CD14-positive monocyte (primary cell): ENCODE results near the gene KCNB1. TPM values are rescaled to one million over a fixed set of nuclear protein-coding genes. Genes with fewer than 3 reads are reported as not detected.

ENCODE experiments used
- DNase-seq, 3 donors: peaks; one replicate each; pipeline ENCODE4 v3.0.0-alpha.2; 2011 to 2022
- H2AFZ ChIP-seq: 2 replicates; pipeline ENCODE4 v1.6.0; 2012; ENCODE audit warnings: mild to moderate bottlenecking, low read depth, low read length, inconsistent platforms; ENCODE audit not compliant: insufficient read depth, poor library complexity, severe bottlenecking
- H3K27ac ChIP-seq, 2 donors: 1 replicate in 1 of 2; 2 replicates in 1 of 2; pipeline ENCODE4 v1.5.1; 2012 to 2013; ENCODE audit warnings: low read length in 2 of 2, control low read depth in 1 of 2, inconsistent platforms in 1 of 2, low read depth in 1 of 2, mild to moderate bottlenecking in 1 of 2
- H3K27me3 ChIP-seq, 2 donors: one replicate each; pipeline versions ENCODE4 v1.6.0 to v1.6.1; 2011 to 2013; ENCODE audit warnings: low read length in 2 of 2; ENCODE audit not compliant: control insufficient read depth in 2 of 2, insufficient read depth in 2 of 2
- H3K36me3 ChIP-seq, 2 donors: replicated peaks in 1 of 2; 1 replicate in 1 of 2; 2 replicates in 1 of 2; pipeline versions ENCODE4 v1.5.1 to v1.6.1; 2012 to 2013; ENCODE audit warnings: low read length in 2 of 2, control low read depth in 1 of 2, inconsistent platforms in 1 of 2, mild to moderate bottlenecking in 1 of 2; ENCODE audit not compliant: insufficient read depth in 2 of 2, control insufficient read depth in 1 of 2
- H3K4me1 ChIP-seq, 2 donors: 1 replicate in 1 of 2; 2 replicates in 1 of 2; pipeline versions ENCODE4 v1.5.1 to v1.6.1; 2012 to 2013; ENCODE audit warnings: low read length in 2 of 2, control low read depth in 1 of 2, inconsistent platforms in 1 of 2, mild to moderate bottlenecking in 1 of 2, moderate library complexity in 1 of 2; ENCODE audit not compliant: insufficient read depth in 2 of 2, control insufficient read depth in 1 of 2
- H3K4me2 ChIP-seq: replicated peaks from 2 replicates; pipeline ENCODE3; 2012; ENCODE audit warnings: low read length, moderate library complexity, mild to moderate bottlenecking; ENCODE audit not compliant: poor library complexity, severe bottlenecking; ENCODE audit errors: extremely low read depth
- H3K4me3 ChIP-seq, 3 experiments: fragments of 200-600 bp in 1 of 3; sonication (generic) in 1 of 3; replicated peaks in 1 of 3; 1 replicate in 2 of 3; 2 replicates in 1 of 3; pipeline ENCODE4 v1.5.1; 2011 to 2013; ENCODE audit warnings: low read length in 3 of 3, mild to moderate bottlenecking in 3 of 3, control low read depth in 2 of 3, low read depth in 2 of 3, inconsistent platforms in 1 of 3, moderate library complexity in 1 of 3
- H3K79me2 ChIP-seq: 2 replicates; pipeline ENCODE4 v1.6.0; 2012; ENCODE audit warnings: mild to moderate bottlenecking, control low read depth, inconsistent platforms, low read length, moderate library complexity; ENCODE audit not compliant: insufficient read depth
- H3K9ac ChIP-seq: 2 replicates; pipeline ENCODE4 v1.6.0; 2017; ENCODE audit warnings: low read length, mild to moderate bottlenecking; ENCODE audit not compliant: insufficient read depth, poor library complexity, severe bottlenecking
- H3K9me3 ChIP-seq, 2 donors: replicated peaks in 1 of 2; 1 replicate in 1 of 2; 2 replicates in 1 of 2; pipeline versions ENCODE4 v1.5.1 to v1.6.1; 2012 to 2013; ENCODE audit warnings: low read length in 2 of 2, control low read depth in 1 of 2; ENCODE audit not compliant: control insufficient read depth in 1 of 2, insufficient read depth in 1 of 2
- H4K20me1 ChIP-seq: 2 replicates; pipeline ENCODE4 v1.6.0; 2012; ENCODE audit warnings: mild to moderate bottlenecking, low read length, control low read depth, moderate library complexity; ENCODE audit not compliant: insufficient read depth
- H3K27ac Mint-ChIP-seq, 7 donors: one replicate each; pipeline ENCODE4 v1.8.0; 2020; ENCODE audit warnings: mild to moderate bottlenecking in 7 of 7, mixed read lengths in 7 of 7, moderate library complexity in 6 of 7, inconsistent platforms in 2 of 7
- H3K27me3 Mint-ChIP-seq, 3 donors: one replicate each; pipeline ENCODE4 v1.8.0; 2021 to 2022; ENCODE audit warnings: low read depth in 3 of 3, mild to moderate bottlenecking in 3 of 3, mixed read lengths in 3 of 3, moderate library complexity in 3 of 3, inconsistent platforms in 1 of 3
- H3K36me3 Mint-ChIP-seq, 2 donors: one replicate each; pipeline ENCODE4 v1.8.0; 2020; ENCODE audit warnings: mixed read lengths in 2 of 2, inconsistent platforms in 1 of 2, mild to moderate bottlenecking in 1 of 2
- H3K4me1 Mint-ChIP-seq: one replicate; pipeline ENCODE4 v1.8.0; 2020; ENCODE audit warnings: mild to moderate bottlenecking, mixed read lengths
- H3K4me3 Mint-ChIP-seq, 2 donors: one replicate each; pipeline ENCODE4 v1.8.0; 2020; ENCODE audit warnings: mild to moderate bottlenecking in 2 of 2, mixed read lengths in 2 of 2, moderate library complexity in 1 of 2
- H3K9me3 Mint-ChIP-seq, 7 donors: one replicate each; pipeline ENCODE4 v1.8.0; 2020 to 2022; ENCODE audit warnings: mixed read lengths in 7 of 7, mild to moderate bottlenecking in 6 of 7, moderate library complexity in 6 of 7, inconsistent platforms in 2 of 7
- whole genome bisulfite sequencing: methylation state at CpG from one replicate; pipeline ENCODE4 v1.1.5; 2013; ENCODE audit warnings: missing lambda C conversion rate; ENCODE audit not compliant: insufficient coverage; 5-methylcytosine and 5-hydroxymethylcytosine counted together
- intact Hi-C, 2 donors: fragments of 100-400 bp; cut with micrococcal nuclease; formaldehyde crosslinking; loops; one replicate each; pipeline versions ENCODE4 v1.15.0 to v1.15.1; 2023
- polyA plus RNA-seq, 3 donors: library from polyadenylated mRNA; depleted of rRNA in 1 of 3; unstranded in 2 of 3; stranded (reverse) in 1 of 3; fragments of 300-500 nt in 2 of 3; fragments of >200 nt in 1 of 3; fragmentation: Illumina TruSeq in 2 of 3; gene quantifications; 1 replicate in 2 of 3; 2 replicates in 1 of 3; pipeline ENCODE4 v1.2.3, GENCODE V29; 2012 to 2021
- TF ChIP-seq, protein P1 (sequence below): fragments of 200-600 bp; IDR thresholded peaks from one replicate; pipeline ENCODE4 v1.8.0; 2022; ENCODE audit warnings: antibody characterized with exemption, mild to moderate bottlenecking

Gene KCNB1
- polyA plus RNA-seq, 3 donors, result not detected

DNA sequence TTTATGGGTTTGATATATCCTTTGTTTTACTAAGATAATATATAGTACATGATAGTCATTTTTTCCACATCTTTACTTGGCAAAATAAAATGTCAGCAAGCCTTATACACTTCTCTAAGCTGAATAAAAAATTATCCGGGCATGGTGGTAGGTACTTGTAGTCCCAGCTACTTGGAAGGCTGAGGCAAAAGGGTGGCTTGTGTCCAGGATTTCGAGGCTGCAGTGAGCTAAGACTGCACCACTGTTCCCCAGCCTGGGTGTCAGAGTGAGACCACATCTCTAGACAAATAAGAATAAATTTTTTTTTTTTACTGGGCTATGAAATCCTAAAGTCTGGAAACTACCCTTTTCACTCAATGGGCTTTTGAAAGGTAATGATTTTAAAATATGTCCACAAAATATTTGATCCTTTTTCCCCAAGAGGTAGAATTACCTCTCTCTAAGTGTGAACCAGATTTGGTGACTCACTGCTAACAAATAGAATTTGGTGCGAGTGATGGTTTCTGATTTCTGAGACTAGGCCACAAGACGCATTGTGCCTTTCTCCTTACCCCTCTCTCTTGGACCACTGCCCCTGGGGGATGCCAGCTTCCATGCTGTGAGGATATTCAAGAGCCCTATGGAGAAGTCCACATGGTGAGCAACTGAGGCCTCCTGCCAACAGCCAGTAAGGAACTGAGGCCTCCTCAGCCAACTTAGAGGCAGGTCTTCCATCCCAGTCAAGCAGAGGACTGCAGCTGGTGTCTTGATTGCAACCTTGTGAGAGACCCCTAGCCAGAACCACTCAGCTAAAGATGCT is 120.4 kb downstream of the KCNB1 start:
- no peak overlapping the region for H3K4me3 Mint-ChIP-seq
- 93% methylated on average over 3 of the region's 4 CpGs for WGBS

DNA sequence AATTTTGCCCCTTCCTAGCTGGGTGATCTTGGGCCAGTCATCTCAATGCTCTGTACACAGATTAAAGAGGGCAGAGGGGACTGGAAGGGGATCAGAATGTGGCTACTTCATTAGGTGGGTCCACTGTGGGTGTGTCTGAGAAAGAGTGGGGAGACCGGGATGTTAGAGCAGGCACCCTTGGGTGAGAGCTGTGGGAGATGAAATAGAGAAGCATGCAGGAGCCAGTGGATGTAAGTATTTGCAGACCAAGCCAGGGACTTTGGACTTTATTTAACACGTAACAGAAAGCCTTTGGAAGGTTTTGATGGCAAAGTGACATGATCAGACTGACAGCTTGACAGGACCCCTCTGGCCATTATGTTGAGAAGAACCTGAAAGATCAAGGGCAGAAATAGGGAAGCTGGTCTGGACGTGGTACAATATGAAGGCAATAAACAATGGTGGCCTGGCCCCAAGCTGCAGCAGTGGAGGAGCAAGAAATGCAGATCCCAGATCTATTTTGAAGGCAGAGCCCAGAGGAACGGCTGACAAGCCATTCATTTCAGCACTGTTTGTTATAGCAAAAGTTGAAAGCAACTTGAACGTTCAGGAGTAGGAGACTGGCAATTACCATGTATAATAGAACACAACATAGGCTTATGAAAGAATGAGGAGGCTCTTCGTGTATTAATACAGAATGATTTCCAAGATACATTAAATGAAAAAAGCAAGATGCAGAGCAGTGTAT is 122.1 kb downstream of the KCNB1 start:
- H3K27me3 ChIP-seq, result no peaks in the 10 kb centered on the region
- peaks cover 6 to 14% (median 6%) of the 10 kb centered on the region in 3 donors for H3K27me3 Mint-ChIP-seq
- H3K36me3 Mint-ChIP-seq, result no peaks in the 10 kb centered on the region
- H3K4me3 Mint-ChIP-seq, result no peak overlapping the region
- H3K9ac ChIP-seq, result no peak overlapping the region
- H2AFZ ChIP-seq, result no peak overlapping the region
- no peaks in the 10 kb centered on the region for H3K9me3 ChIP-seq
- no peaks in the 10 kb centered on the region for H3K36me3 ChIP-seq
- H3K4me1 Mint-ChIP-seq, result no peaks in the 10 kb centered on the region
- H3K4me3 ChIP-seq, result no peak overlapping the region
- H4K20me1 ChIP-seq, result no peaks in the 10 kb centered on the region
- H3K4me1 ChIP-seq, result no peaks in the 10 kb centered on the region
- WGBS, result 67% methylated on average over 3 of the region's 6 CpGs
- no peak overlapping the region for H3K27ac Mint-ChIP-seq
- H3K4me2 ChIP-seq, result no peak overlapping the region
- peaks cover 0 to 3% (median 0%) of the 10 kb centered on the region in 7 donors for H3K9me3 Mint-ChIP-seq
- H3K27ac ChIP-seq, result no peak overlapping the region
- no peak for DNase-seq
- TF ChIP-seq, protein P1, sequence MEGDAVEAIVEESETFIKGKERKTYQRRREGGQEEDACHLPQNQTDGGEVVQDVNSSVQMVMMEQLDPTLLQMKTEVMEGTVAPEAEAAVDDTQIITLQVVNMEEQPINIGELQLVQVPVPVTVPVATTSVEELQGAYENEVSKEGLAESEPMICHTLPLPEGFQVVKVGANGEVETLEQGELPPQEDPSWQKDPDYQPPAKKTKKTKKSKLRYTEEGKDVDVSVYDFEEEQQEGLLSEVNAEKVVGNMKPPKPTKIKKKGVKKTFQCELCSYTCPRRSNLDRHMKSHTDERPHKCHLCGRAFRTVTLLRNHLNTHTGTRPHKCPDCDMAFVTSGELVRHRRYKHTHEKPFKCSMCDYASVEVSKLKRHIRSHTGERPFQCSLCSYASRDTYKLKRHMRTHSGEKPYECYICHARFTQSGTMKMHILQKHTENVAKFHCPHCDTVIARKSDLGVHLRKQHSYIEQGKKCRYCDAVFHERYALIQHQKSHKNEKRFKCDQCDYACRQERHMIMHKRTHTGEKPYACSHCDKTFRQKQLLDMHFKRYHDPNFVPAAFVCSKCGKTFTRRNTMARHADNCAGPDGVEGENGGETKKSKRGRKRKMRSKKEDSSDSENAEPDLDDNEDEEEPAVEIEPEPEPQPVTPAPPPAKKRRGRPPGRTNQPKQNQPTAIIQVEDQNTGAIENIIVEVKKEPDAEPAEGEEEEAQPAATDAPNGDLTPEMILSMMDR, result no peak
- no peaks in the 10 kb centered on the region for H3K79me2 ChIP-seq
- intact Hi-C loops, result no loop called here

More for the DNA sequence above, 120.4 kb downstream of the KCNB1 start:
- TF ChIP-seq, protein P1, result no peak
- Histone ChIP-seq H3K27ac (no peak overlapping the region), H2AFZ (no peak overlapping the region), H3K9ac (no peak overlapping the region), H3K27me3 (no peaks in the 10 kb centered on the region), H3K79me2 (no peaks in the 10 kb centered on the region), H3K9me3 (no peaks in the 10 kb centered on the region), H3K4me1 (no peaks in the 10 kb centered on the region), H3K36me3 (no peaks in the 10 kb centered on the region), H4K20me1 (no peaks in the 10 kb centered on the region), H3K4me3 (no peak overlapping the region), H3K4me2 (no peak overlapping the region)
- Mint-ChIP-seq H3K27ac (no peak overlapping the region), H3K36me3 (no peaks in the 10 kb centered on the region), H3K4me1 (no peaks in the 10 kb centered on the region), H3K27me3 (peaks cover 6 to 11% (median 6%) of the 10 kb centered on the region in 3 donors), H3K9me3 (peaks cover 0 to 3% (median 0%) of the 10 kb centered on the region in 7 donors)
- DNase-seq, result no peak
- intact Hi-C loops, result no loop called here
